ENCODE measurements around the gene RBP5.

The RBP5 gene

DNA sequence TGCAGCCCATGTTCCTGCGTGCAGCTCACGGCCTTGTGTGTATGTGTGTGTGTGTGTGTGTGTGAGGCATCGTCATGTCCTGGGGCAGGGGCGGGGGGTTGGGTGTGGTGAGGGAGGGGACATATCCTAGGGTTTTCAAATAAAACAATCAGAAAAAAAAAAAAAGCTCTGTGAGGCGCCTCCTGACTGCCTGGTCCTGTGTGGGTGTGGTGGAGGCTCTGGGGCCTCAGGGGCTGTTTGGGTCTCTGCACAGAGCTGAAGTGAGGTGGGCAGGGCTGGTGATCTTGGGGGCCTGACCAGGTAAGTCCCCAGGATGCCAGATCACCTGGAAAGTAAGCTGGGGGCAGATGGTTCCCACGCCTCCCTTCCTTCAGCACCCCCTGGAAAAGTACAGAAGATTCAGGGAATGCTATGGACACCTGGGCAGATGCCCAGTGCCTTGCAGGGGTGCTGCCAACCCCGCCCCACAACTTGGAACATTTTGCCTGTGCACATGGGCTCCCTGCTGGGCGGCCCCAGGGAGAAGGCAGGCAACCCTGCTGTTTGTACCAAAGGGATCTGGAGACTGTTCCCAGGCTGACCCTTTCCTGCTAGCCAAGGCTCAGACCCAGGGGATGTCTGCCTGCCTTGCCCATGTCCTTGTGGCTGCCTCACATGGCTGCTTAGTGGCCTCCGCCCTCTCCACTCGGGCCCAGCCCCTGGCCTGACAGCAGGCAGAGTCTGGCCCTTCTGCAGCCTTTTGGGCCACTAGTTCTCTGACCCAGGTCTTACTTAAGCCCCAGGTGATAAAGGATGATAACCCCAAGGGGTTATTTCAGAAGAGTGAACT, 30.3 kb upstream of the RBP5 start:
- Histone ChIP-seq H3K27me3 (ENCODE audit: control insufficient read depth, insufficient read depth, low read length) (no peaks in the 10 kb centered on the region), H3K27ac (peak overlapping the region; percentile 15), H3K4me3 (ENCODE audit: low read depth, low read length) (no peak overlapping the region), H2AFZ (no peak overlapping the region), H3K79me2 (peaks cover 3% of the 10 kb centered on the region), H3K9me3 (ENCODE audit: control insufficient read depth, low read length) (no peaks in the 10 kb centered on the region), H3K36me3 (ENCODE audit: control insufficient read depth, insufficient read depth, low read length) (no peaks in the 10 kb centered on the region), H3K4me2 (ENCODE audit: low read length) (no peak overlapping the region), H3K4me1 (peaks cover 69% of the 10 kb centered on the region), H3K9ac (no peak overlapping the region)
- TF ChIP-seq, protein P1, sequence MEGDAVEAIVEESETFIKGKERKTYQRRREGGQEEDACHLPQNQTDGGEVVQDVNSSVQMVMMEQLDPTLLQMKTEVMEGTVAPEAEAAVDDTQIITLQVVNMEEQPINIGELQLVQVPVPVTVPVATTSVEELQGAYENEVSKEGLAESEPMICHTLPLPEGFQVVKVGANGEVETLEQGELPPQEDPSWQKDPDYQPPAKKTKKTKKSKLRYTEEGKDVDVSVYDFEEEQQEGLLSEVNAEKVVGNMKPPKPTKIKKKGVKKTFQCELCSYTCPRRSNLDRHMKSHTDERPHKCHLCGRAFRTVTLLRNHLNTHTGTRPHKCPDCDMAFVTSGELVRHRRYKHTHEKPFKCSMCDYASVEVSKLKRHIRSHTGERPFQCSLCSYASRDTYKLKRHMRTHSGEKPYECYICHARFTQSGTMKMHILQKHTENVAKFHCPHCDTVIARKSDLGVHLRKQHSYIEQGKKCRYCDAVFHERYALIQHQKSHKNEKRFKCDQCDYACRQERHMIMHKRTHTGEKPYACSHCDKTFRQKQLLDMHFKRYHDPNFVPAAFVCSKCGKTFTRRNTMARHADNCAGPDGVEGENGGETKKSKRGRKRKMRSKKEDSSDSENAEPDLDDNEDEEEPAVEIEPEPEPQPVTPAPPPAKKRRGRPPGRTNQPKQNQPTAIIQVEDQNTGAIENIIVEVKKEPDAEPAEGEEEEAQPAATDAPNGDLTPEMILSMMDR (IDR thresholded peaks at IDR 0.05): no peak

DNA sequence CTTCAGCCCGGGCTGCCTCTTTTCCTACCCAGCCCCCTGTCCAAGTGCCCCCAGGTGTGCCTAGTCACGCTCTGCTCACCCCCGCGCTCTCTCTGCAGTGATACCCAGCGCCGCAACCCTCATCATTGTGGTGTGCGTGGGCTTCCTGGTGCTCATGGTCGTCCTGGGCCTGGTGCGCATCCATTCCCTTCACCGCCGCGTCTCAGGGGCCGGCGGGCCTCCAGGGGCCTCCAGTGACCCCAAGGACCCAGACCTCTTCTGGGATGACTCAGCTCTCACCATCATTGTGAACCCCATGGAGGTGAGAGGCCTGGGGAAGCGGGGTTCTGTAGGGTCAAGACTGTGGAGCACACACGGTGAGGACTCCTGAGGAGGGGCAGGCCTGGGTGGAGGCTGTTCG, 28.7 kb upstream of the RBP5 start:
- no peaks in the 10 kb centered on the region for H3K27me3 ChIP-seq (ENCODE audit: control insufficient read depth, insufficient read depth, low read length)
- peaks cover 3% of the 10 kb centered on the region for H3K79me2 ChIP-seq
- no peak overlapping the region for H3K4me2 ChIP-seq (ENCODE audit: low read length)
- H3K27ac ChIP-seq: peak overlapping the region; percentile 96
- H3K4me3 ChIP-seq (ENCODE audit: low read depth, low read length): no peak overlapping the region
- H3K9ac ChIP-seq: no peak overlapping the region
- no peak overlapping the region for H2AFZ ChIP-seq
- TF ChIP-seq, protein P1 (IDR thresholded peaks at IDR 0.05): no peak
- H3K4me1 ChIP-seq: peaks cover 81% of the 10 kb centered on the region
- no peaks in the 10 kb centered on the region for H3K36me3 ChIP-seq (ENCODE audit: control insufficient read depth, insufficient read depth, low read length)
- H3K9me3 ChIP-seq (ENCODE audit: control insufficient read depth, low read length): no peaks in the 10 kb centered on the region

DNA sequence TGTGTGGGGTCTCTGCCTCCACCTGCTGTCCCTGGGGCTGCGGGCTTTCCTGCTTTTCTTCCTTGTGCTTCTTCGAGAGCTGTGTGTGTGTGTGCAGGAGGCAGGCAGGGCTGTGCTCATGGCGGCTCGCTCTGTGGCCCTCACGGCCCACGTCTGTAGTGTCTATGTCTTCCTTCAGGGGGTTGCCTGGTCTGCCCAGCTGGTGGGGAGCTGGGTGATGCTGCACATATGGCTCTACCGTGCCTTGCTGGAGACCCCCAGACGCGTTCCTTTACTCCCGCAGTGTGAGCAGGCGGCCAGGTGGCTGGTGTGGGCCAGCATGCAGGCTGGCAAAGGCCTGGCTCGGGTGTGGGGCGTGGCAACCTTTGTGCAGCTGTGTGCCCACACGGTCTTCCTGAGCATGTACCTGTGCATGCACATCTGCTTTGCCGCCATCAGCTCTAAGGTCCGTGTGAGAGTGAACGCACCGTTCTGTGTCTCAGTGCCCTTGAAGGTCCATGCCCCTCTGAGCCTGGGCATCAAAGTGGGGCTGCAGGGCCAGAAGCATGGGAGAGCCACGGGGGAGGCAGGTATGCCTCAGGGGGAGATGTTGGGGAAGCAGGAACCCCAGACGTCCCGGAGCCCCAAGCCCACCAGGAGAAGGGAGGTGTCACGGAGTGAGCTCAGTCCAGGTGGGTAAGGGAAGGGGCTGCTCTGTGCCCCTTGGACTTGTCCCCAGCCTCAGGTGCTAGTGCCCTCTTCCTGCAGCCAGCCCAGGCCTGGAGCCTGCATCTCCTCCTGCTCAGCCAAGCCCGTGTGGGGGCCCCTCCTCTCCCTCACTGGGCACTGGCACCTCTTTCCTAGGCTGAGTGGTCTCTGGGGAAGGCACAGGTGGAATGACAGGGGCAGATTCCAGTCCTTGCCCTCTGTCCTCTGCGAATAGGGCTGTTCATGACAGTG, 27.8 kb upstream of the RBP5 start:
- H3K9me3 ChIP-seq (ENCODE audit: control insufficient read depth, low read length): no peaks in the 10 kb centered on the region
- peak overlapping the region; percentile 29 for H3K4me2 ChIP-seq (ENCODE audit: low read length)
- peak overlapping the region; percentile 96 for H3K27ac ChIP-seq
- peaks cover 3% of the 10 kb centered on the region for H3K79me2 ChIP-seq
- H3K4me1 ChIP-seq: peaks cover 81% of the 10 kb centered on the region
- peak overlapping the region; percentile 56 for H2AFZ ChIP-seq
- TF ChIP-seq, protein P1 (IDR thresholded peaks at IDR 0.05): no peak
- H3K4me3 ChIP-seq (ENCODE audit: low read depth, low read length): no peak overlapping the region
- peak overlapping the region; percentile 22 for H3K9ac ChIP-seq
- H3K27me3 ChIP-seq (ENCODE audit: control insufficient read depth, insufficient read depth, low read length): no peaks in the 10 kb centered on the region
- H3K36me3 ChIP-seq (ENCODE audit: control insufficient read depth, insufficient read depth, low read length): no peaks in the 10 kb centered on the region

DNA sequence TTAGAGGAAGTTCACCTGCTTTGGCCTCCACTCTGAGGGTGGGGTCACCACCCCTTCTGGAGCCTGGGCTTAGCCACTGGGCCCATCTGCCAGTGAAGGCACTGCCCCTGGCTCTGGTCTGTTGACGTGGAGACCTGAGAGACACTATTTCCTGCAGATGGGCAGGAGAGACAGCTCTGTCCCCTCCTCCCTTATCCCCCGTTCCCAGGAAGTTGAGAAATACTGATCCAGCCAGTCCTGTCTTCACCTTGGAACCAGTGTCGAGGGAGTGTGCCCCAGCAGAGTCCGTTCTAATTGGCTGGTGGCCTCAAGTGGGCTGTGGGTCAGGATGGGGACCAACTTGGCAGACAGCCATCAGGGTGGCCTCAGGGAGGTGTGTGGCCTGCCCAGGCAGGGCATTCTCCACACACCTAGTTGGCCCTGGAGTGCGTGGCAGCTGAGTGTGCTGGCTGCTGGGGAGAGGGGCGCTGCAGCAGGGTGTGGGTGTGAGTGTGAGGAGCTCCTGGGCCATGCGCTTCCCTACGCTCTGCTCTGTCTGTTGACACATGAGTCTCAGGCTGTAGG, 26.9 kb upstream of the RBP5 start:
- no peaks in the 10 kb centered on the region for H3K36me3 ChIP-seq (ENCODE audit: control insufficient read depth, insufficient read depth, low read length)
- peaks cover 3% of the 10 kb centered on the region for H3K79me2 ChIP-seq
- no peaks in the 10 kb centered on the region for H3K27me3 ChIP-seq (ENCODE audit: control insufficient read depth, insufficient read depth, low read length)
- H3K4me1 ChIP-seq: peaks cover 77% of the 10 kb centered on the region
- H3K4me3 ChIP-seq (ENCODE audit: low read depth, low read length): no peak overlapping the region
- no peak overlapping the region for H3K9ac ChIP-seq
- peak overlapping the region; percentile 56 for H2AFZ ChIP-seq
- TF ChIP-seq, protein P1 (IDR thresholded peaks at IDR 0.05): peak; percentile 15
- no peaks in the 10 kb centered on the region for H3K9me3 ChIP-seq (ENCODE audit: control insufficient read depth, low read length)
- peak overlapping the region; percentile 96 for H3K27ac ChIP-seq
- peak overlapping the region; percentile 29 for H3K4me2 ChIP-seq (ENCODE audit: low read length)
